GM12878 (cell line): ENCODE results near the gene TGFB1. TPM values are rescaled to one million over a fixed set of nuclear protein-coding genes. Genes with fewer than 3 reads are reported as not detected.

Experiments
- BMI1 ChIP-seq: fragments of 450-650 bp; IDR thresholded peaks from 2 replicates; pipeline ENCODE4 v1.6.1; 2016; ENCODE audit warnings: mild to moderate bottlenecking, moderate library complexity, borderline replicate concordance
- CTCF ChIP-seq, 3 experiments: IDR thresholded peaks in 2 of 3; conservative IDR thresholded peaks in 1 of 3; 2 replicates each; pipeline ENCODE4 v1.5.1; 2011; ENCODE audit warnings: low read depth in 3 of 3, low read length in 3 of 3, mild to moderate bottlenecking in 3 of 3, control low read depth in 2 of 3, moderate library complexity in 2 of 3, inconsistent platforms in 1 of 3, mixed read lengths in 1 of 3; ENCODE audit not compliant: control insufficient read depth in 2 of 3, insufficient read depth in 1 of 3; ENCODE audit errors: extremely low read depth in 1 of 3
- EED ChIP-seq: sonication (generic); IDR thresholded peaks from 2 replicates; pipeline ENCODE4 v1.6.1; 2016; ENCODE audit warnings: antibody characterized with exemption, low read depth
- EZH2 ChIP-seq: IDR thresholded peaks from 2 replicates; pipeline ENCODE4 v1.6.1; 2012; ENCODE audit warnings: low read depth, mild to moderate bottlenecking, control low read depth, inconsistent platforms, low read length, borderline replicate concordance; ENCODE audit not compliant: control insufficient read depth
- GABPA ChIP-seq: IDR thresholded peaks from 2 replicates; pipeline ENCODE4 v1.6.1; 2014; ENCODE audit warnings: antibody characterized with exemption, low read depth, mild to moderate bottlenecking, inconsistent platforms
- HDAC6 ChIP-seq: fragments of 200-600 bp; sonication (generic); IDR thresholded peaks from one replicate; pipeline ENCODE4 v1.8.0; 2017; ENCODE audit warnings: antibody characterized with exemption; ENCODE audit not compliant: unreplicated experiment
- IRF4 ChIP-seq: IDR thresholded peaks from 2 replicates; pipeline ENCODE4 v1.6.1; 2011; ENCODE audit warnings: low read depth, low read length
- KLF5 ChIP-seq: fragments of 450-650 bp; IDR thresholded peaks from 2 replicates; pipeline ENCODE4 v1.6.1; 2014; ENCODE audit warnings: mild to moderate bottlenecking; ENCODE audit not compliant: partially characterized antibody
- MLLT1 ChIP-seq: fragments of 450-650 bp; IDR thresholded peaks from 2 replicates; pipeline ENCODE4 v1.6.1; 2016; ENCODE audit warnings: mild to moderate bottlenecking
- MTA2 ChIP-seq: fragments of 450-650 bp; IDR thresholded peaks from 2 replicates; pipeline ENCODE4 v1.6.1; 2016; ENCODE audit warnings: low read depth, mild to moderate bottlenecking, moderate library complexity
- NFXL1 ChIP-seq: fragments of 450-650 bp; IDR thresholded peaks from 2 replicates; pipeline ENCODE4 v1.6.1; 2017; ENCODE audit warnings: antibody characterized with exemption, mild to moderate bottlenecking, borderline replicate concordance
- NR2F1 ChIP-seq: fragments of 450-650 bp; conservative IDR thresholded peaks from 2 replicates; pipeline ENCODE4 v1.6.1; 2017; ENCODE audit warnings: mild to moderate bottlenecking
- PAX8 ChIP-seq: fragments of 450-650 bp; IDR thresholded peaks from 2 replicates; pipeline ENCODE4 v1.6.1; 2017; ENCODE audit warnings: mild to moderate bottlenecking, moderate library complexity
- RAD51 ChIP-seq: fragments of 450-650 bp; IDR thresholded peaks from 2 replicates; pipeline ENCODE4 v1.6.1; 2016; ENCODE audit warnings: moderate library complexity, mild to moderate bottlenecking, inconsistent platforms
- RBBP5 ChIP-seq: fragments of 200-600 bp; sonication (generic); conservative IDR thresholded peaks from 2 replicates; pipeline ENCODE4 v1.6.1; 2016
- RCOR1 ChIP-seq: conservative IDR thresholded peaks from 2 replicates; pipeline ENCODE4 v1.6.1; 2012; ENCODE audit warnings: low read depth, low read length, improper control_type of control experiment
- RFX5 ChIP-seq: IDR thresholded peaks from 2 replicates; pipeline ENCODE4 v1.6.1; 2011; ENCODE audit warnings: low read depth, low read length, improper control_type of control experiment
- SIN3A ChIP-seq: IDR thresholded peaks from 2 replicates; pipeline ENCODE4 v1.6.1; 2012; ENCODE audit warnings: low read depth, low read length, improper control_type of control experiment
- SIX5 ChIP-seq: IDR thresholded peaks from 2 replicates; pipeline ENCODE4 v1.6.1; 2011; ENCODE audit warnings: mild to moderate bottlenecking, low read depth, low read length, moderate library complexity; ENCODE audit not compliant: severe bottlenecking
- SMARCA5 ChIP-seq: fragments of 450-650 bp; IDR thresholded peaks from 2 replicates; pipeline ENCODE4 v1.6.1; 2017; ENCODE audit warnings: mild to moderate bottlenecking
- SP1 ChIP-seq: IDR thresholded peaks from one replicate; pipeline ENCODE4 v1.6.1; 2011; ENCODE audit warnings: low read depth, low read length
- SREBF1 ChIP-seq: IDR thresholded peaks from 2 replicates; pipeline ENCODE4 v1.6.1; 2012; ENCODE audit warnings: mild to moderate bottlenecking, low read length
- SREBF2 ChIP-seq: IDR thresholded peaks from 2 replicates; pipeline ENCODE4 v1.6.1; 2012; ENCODE audit warnings: mild to moderate bottlenecking, low read length
- STAT3 ChIP-seq: IDR thresholded peaks from 2 replicates; pipeline ENCODE4 v1.6.1; 2011; ENCODE audit warnings: low read depth, low read length, improper control_type of control experiment
- TCF7 ChIP-seq: IDR thresholded peaks from 2 replicates; pipeline ENCODE4 v1.6.1; 2014; ENCODE audit warnings: antibody characterized with exemption, borderline replicate concordance
- ZBED1 ChIP-seq: IDR thresholded peaks from 2 replicates; pipeline ENCODE4 v1.6.1; 2016; ENCODE audit warnings: borderline replicate concordance
- ZNF384 ChIP-seq: IDR thresholded peaks from 2 replicates; pipeline ENCODE4 v1.6.1; 2012; ENCODE audit warnings: low read depth, mild to moderate bottlenecking, low read length, improper control_type of control experiment, borderline replicate concordance
- polyA plus RNA-seq, 11 experiments: library from polyadenylated mRNA; depleted of rRNA in 4 of 11; unstranded in 6 of 11; stranded (reverse) in 5 of 11; fragments of >200 nt; fragmentation: Nextera tagmentation in 4 of 11; fragmentation: Illumina TruSeq in 1 of 11; extraction: Ambion mirVana in 4 of 11; extraction: Trizol in 1 of 11; gene quantifications; 1 replicate in 1 of 11; 2 replicates in 10 of 11; pipeline versions ENCODE4 v1.2.1 to v1.2.3, GENCODE V29; 2011 to 2016; ENCODE audit warnings: inconsistent platforms in 2 of 11, missing spikeins in 2 of 11, low read depth in 1 of 11
- total RNA-seq, 4 experiments: library from RNA; depleted of rRNA in 3 of 4; stranded (reverse); fragments of >200 nt in 3 of 4; fragmentation: Illumina TruSeq in 1 of 4; extraction: Trizol in 1 of 4; gene quantifications; 2 replicates each; pipeline versions ENCODE4 v1.2.1 to v1.2.3, GENCODE V29; 2013 to 2021

Gene TGFB1
- total and polyA plus RNA-seq, 10 of the 15 experiments (the other 5 are each of a cell fraction or from before 2014, with no cell fraction given) = 0.23 to 120 (median 10.9) TPM

- TF ChIP-seq MLLT1 (peak; percentile 76), EZH2 (no peak), KLF5 (peak; percentile 83), RBBP5 (no peak), RAD51 (peak; percentile 92), STAT3 (no peak), ZNF384 (no peak), SP1 (peak; percentile 74), GABPA (no peak), BMI1 (no peak), RFX5 (peak; percentile 62), NFXL1 (no peak), IRF4 (no peak), SIX5 (no peak), SREBF1 (no peak), HDAC6 (no peak), NR2F1 (no peak), SMARCA5 (no peak), PAX8 (peak; percentile 69; the same call in 1 of the 2 replicates), SREBF2 (no peak), SIN3A (peak; percentile 97), TCF7 (no peak), ZBED1 (no peak), RCOR1 (no peak), EED (no peak), MTA2 (no peak), CTCF (IDR thresholded peaks at IDR 0.05 in 2 of 3, conservative IDR thresholded peaks at IDR 0.05 in 1 of 3; ENCODE audit: control insufficient read depth in 2 of 3, extremely low read depth in 1 of 3, insufficient read depth in 1 of 3, low read depth in 3 of 3, low read length in 3 of 3) (no peak)
Observed at GRCh38 chr19:41397086-41398049, 43.6 kb upstream of the TGFB1 start, which contains the start of the genes BCKDHA and EXOSC5 (continued).
